ENCODE data around the gene TCTN3. TPM values are rescaled to one million over a fixed set of nuclear protein-coding genes. Genes with fewer than 3 reads are reported as not detected.

TCTN3 gene
- total and polyA plus RNA-seq, 2 of the 13 experiments (the other 11 are each of a cell fraction or from before 2014, with no cell fraction given) = 53.3 to 60.0 TPM

GRCh38 chr10:95697429-95697828, 3.7 kb upstream of the TCTN3 start:
- Histone ChIP-seq H2AFZ (ENCODE audit: low read length) (no peak overlapping the region), H3K79me2 (ENCODE audit: insufficient read depth, low read length) (peaks cover 13% of the 10 kb centered on the region), H3K9me3 (ENCODE audit: low read length) (no peaks in the 10 kb centered on the region), H3K4me1 (ENCODE audit: insufficient read depth, low read length) (peaks cover 10% of the 10 kb centered on the region), H3K36me3 (replicated peaks in 1 of 2; ENCODE audit: control insufficient read depth in 1 of 2, insufficient read depth in 2 of 2, low read length in 2 of 2) (no peaks in the 10 kb centered on the region), H3K27ac (ENCODE audit: extremely low read length, insufficient read depth, low read length) (no peak overlapping the region), H3K27me3 (ENCODE audit: control insufficient read depth in 1 of 2, insufficient read depth in 2 of 2, low read length in 2 of 2) (no peaks in the 10 kb centered on the region; a peak in 1 of 5 replicates), H3K4me3 (replicated peaks in 1 of 3; ENCODE audit: insufficient read depth in 1 of 3, low read depth in 2 of 3, low read length in 3 of 3) (no peak overlapping the region), H3K9ac (ENCODE audit: insufficient read depth, low read depth, low read length) (no peak overlapping the region), H4K20me1 (ENCODE audit: insufficient read depth, low read length) (no peaks in the 10 kb centered on the region), H3K4me2 (ENCODE audit: low read depth, low read length) (no peak overlapping the region)
- no peak for FAIRE-seq
- 33% methylated on average over 3 of the region's 3 CpGs for WGBS (ENCODE audit: low lambda C conversion rate)
- ChIA-PET CTCF (ENCODE audit: low intra/inter-chr PET ratio, low total read pairs) (no interaction called here), POLR2A (no interaction called here)
- no peak for TF ChIP-seq ARHGAP35 (CRISPR knock-in tag; IDR thresholded peaks at IDR 0.05; ENCODE audit: borderline replicate concordance)
- TF ChIP-seq ZNF615 (CRISPR knock-in tag; IDR thresholded peaks at IDR 0.05; ENCODE audit: borderline replicate concordance) = no peak
- no peak for TF ChIP-seq AHDC1 (CRISPR knock-in tag; IDR thresholded peaks at IDR 0.05; ENCODE audit: borderline replicate concordance)
- no peak for TF ChIP-seq ZNF274 (CRISPR knock-in tag; IDR thresholded peaks at IDR 0.05)
- TF ChIP-seq ZNF205 (CRISPR knock-in tag; IDR thresholded peaks at IDR 0.05) = no peak
- TF ChIP-seq ZNF704 (CRISPR knock-in tag; IDR thresholded peaks at IDR 0.05; ENCODE audit: borderline replicate concordance) = no peak
- TF ChIP-seq ZNF24 (IDR thresholded peaks at IDR 0.05) = no peak
- no TSS peak for BruUV-seq (replicated peaks)
- intact Hi-C loops (cut with micrococcal nuclease; ENCODE audit: unreplicated experiment) (no loop called here), in situ Hi-C loops (cut with HindIII; ENCODE audit: extremely low pct_ligation_motif_present, low pct_unique_long_range_greater_than_20kb) (loop anchor here (5.0 kb wide), 1 partner anchor 145 kb away; no protein-coding TSS in a partner anchor)
- ATAC-seq = no peak
- DNase-seq (ENCODE audit: low spot score) = no peak

Measured in HepG2 (cell line).